ENCODE results near the gene TRA2B.

- TF ChIP-seq MAX (IDR thresholded peaks at IDR 0.05) = no peak
- TF ChIP-seq RAD21 (IDR thresholded peaks at IDR 0.05; ENCODE audit: low read depth) = no peak
- TF ChIP-seq FOSL1 (IDR thresholded peaks at IDR 0.05; ENCODE audit: low read depth) = no peak
- TF ChIP-seq EZH2phosphoT487 (IDR thresholded peaks at IDR 0.05; ENCODE audit: borderline replicate concordance) = no peak
- no peak for TF ChIP-seq CTCF (IDR thresholded peaks at IDR 0.05 in 2 of 3, conservative IDR thresholded peaks at IDR 0.05 in 1 of 3; ENCODE audit: borderline replicate concordance in 1 of 3, insufficient read depth in 1 of 3, low read depth in 2 of 3, low read length in 2 of 3)
- TF ChIP-seq EZH2 (IDR thresholded peaks at IDR 0.05) = no peak
- TF ChIP-seq ZFX (IDR thresholded peaks at IDR 0.05) = no peak
These were observed 12.9 kb upstream of the TRA2B start for GRCh38 chr3:185950728-185951127.

Measured in HCT116 (cell line).